ENCODE measurements around the gene FCN1.

Gene FCN1

GRCh38 chr9:134937566-134938345 lies 20.0 kb upstream of the FCN1 start:
- TF ChIP-seq CTCF (IDR thresholded peaks at IDR 0.05; ENCODE audit: control extremely low read depth, extremely low read depth, low read depth, missing control alignments) = no peak
- ChIA-PET CTCF (no interaction called here), POLR2A (no interaction called here)
- DNase-seq (ENCODE audit: extremely low spot score) = no peak

DNA sequence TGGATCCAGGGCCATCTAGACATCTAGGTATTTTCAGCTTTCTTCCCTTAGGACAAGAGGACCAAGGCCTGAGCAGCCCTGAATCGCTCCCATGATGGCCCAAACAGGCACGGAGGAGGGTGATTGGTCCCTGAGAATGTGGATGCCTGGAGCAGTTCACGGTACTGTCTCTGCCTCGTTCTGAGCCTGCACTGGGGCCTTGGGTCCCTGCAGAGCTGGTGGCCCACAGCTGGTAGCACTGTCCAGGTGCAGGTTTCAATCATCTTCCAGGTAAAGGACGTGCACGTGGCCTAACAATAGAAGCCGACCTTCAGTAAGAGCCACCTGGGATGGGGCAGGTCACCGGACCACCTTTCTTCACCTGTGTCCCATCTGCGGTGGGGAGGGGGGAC lies 19.4 kb upstream of the FCN1 start:
- POLR2A ChIA-PET = no interaction called here
- no peak for DNase-seq (ENCODE audit: extremely low spot score)
- CTCF ChIA-PET = no interaction called here
- no peak for TF ChIP-seq CTCF (IDR thresholded peaks at IDR 0.05; ENCODE audit: control extremely low read depth, extremely low read depth, low read depth, missing control alignments)

DNA sequence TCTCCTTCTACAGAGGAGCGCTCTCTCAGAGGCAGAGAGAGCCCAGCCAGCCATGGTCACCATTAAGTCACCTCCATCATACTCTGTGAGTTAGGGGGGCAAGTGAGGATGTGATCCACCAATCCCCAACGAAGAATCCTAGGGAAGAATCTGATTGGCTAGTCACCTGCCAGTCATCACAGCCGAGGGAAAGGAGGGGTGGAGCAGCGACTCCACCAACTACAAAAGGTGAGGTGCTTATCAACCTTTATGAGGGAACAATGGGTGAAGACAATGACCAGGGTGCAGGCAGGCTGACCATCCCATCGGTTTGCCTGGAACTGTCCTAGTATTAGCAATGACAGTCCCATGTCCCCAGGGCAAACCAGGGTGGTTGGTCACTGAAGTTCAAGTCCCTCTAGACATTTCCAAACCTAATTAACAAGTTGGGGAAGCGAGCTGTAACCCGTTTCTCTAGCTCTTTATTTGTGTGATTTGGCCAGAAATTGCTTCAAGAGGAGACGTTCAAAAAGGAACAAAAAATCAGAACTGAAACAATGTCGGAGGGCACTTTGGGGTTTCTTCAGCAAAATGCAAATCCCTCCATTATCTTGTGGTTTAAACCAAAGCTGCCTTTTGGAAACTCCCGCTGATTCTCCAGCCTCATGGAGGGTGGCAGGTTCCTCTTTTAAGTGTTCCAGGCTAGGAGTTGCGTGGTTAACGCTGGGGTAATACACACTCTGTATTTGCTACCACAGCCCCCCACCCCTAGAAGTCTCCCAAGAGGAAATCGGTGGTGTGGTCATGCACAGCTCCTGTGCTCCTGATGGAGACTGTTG lies 18.8 kb upstream of the FCN1 start:
- ChIA-PET CTCF (no interaction called here), POLR2A (no interaction called here)
- no peak for TF ChIP-seq CTCF (IDR thresholded peaks at IDR 0.05; ENCODE audit: control extremely low read depth, extremely low read depth, low read depth, missing control alignments)
- peak; percentile 74 for DNase-seq (ENCODE audit: extremely low spot score)

GRCh38 chr9:134935701-134936345 lies 18.1 kb upstream of the FCN1 start:
- POLR2A ChIA-PET = no interaction called here
- CTCF ChIA-PET = no interaction called here

DNA sequence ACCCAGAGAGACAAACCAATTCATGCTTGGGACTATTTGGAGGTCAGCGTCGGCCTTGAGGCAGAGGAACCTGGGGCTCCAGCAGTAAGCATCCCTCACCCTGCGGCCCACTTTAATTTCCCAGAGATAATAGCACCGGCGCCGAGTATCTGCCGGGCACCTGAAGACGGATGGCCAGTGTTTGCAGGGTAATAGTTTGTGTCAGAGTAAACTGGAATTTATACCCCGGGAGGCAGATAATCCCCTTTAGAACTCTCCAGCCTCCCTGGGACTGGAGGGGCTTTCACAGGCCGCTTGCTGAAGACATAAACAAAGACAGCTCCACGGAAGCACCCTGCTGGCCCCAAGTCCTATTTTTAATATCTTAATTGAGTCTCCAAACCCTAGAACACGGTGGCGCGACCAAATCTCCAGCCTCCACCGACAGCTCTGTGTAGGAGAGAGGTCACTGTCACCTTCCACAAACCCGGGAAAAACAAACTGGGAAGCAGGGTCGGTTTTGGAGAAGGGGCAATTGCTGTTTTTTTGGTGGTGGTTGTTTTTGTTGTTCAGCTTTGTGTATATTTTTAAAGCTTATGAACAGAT lies 17.4 kb upstream of the FCN1 start:
- TF ChIP-seq CTCF (IDR thresholded peaks at IDR 0.05; ENCODE audit: control extremely low read depth, extremely low read depth, low read depth, missing control alignments) = no peak
- no peak for DNase-seq (ENCODE audit: extremely low spot score)
- POLR2A ChIA-PET = no interaction called here
- CTCF ChIA-PET = no interaction called here

More at GRCh38 chr9:134935701-134936345, 18.1 kb upstream of the FCN1 start:
- no peak for TF ChIP-seq CTCF (IDR thresholded peaks at IDR 0.05; ENCODE audit: control extremely low read depth, extremely low read depth, low read depth, missing control alignments)
- DNase-seq (ENCODE audit: extremely low spot score) = no peak

DNA sequence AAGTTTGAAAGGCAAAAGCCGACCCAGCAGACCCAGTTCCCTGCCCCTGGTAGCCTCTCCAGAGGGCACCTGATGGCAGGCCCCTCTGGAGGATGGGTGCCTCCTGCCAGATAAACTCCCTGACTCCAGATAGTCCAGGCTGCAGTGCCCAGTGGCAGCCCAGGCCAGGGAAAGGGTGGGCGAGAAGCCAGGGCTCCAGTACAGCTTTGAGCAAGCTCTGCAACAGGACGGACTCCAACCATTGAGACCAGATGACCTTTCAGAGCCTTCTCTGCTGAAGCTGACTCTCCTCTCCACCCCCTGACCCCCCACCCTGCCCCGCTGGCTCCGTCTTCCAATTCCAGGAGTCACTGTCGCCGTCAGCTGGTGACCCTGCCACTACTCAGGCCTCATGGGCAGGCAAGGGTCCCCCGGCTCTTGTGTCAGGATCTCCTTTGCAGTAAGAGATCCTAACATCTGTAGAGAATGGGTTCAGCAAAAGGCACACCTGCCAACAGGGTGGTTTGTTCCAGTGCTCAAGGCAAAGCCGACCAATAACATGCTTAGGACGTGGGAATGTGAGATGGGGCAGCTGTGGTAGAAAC lies 15.5 kb upstream of the FCN1 start:
- CTCF ChIA-PET = no interaction called here
- no peak for TF ChIP-seq CTCF (IDR thresholded peaks at IDR 0.05; ENCODE audit: control extremely low read depth, extremely low read depth, low read depth, missing control alignments)
- POLR2A ChIA-PET = no interaction called here
- no peak for DNase-seq (ENCODE audit: extremely low spot score)
